HT1080 (cell line): ENCODE data around the gene ABHD2. TPM values are rescaled to one million over a fixed set of nuclear protein-coding genes. Genes with fewer than 3 reads are reported as not detected.
A peak's percentile ranks its signal among the peaks of the same experiment; 100 is the strongest.

Experiments used
- DNase-seq: peaks from one replicate; pipeline ENCODE4 v3.0.0-alpha.2; 2015; ENCODE audit warnings: low read depth
- total RNA-seq: library from RNA; depleted of rRNA; stranded (reverse); fragments of >200 nt; shearing (Covaris generic); gene quantifications from 2 replicates; pipeline ENCODE4 v1.2.3, GENCODE V29; 2014

Gene ABHD2
- total RNA-seq, 1 experiment from 2014 or later, result 77.6 TPM

- DNase-seq, result no peak
These were observed 73.4 kb downstream of the ABHD2 start for GRCh38 chr15:89161666-89162065.

GRCh38 chr15:89163271-89164055, 75.2 kb downstream of the ABHD2 start:
- no peak for DNase-seq

- DNase-seq, result no peak
These were observed 76.5 kb downstream of the ABHD2 start for GRCh38 chr15:89164712-89165211.

GRCh38 chr15:89165677-89166076, 77.4 kb downstream of the ABHD2 start:
- DNase-seq, result no peak

- DNase-seq, result peak; percentile 98
These were observed 79.3 kb downstream of the ABHD2 start for GRCh38 chr15:89167267-89168176.

- no peak for DNase-seq
These were observed 80.1 kb downstream of the ABHD2 start for GRCh38 chr15:89168316-89168833.

- DNase-seq, result no peak
These were observed 82.1 kb downstream of the ABHD2 start for GRCh38 chr15:89170364-89170763.

- peak; percentile 48 for DNase-seq
These were observed 83.1 kb downstream of the ABHD2 start for GRCh38 chr15:89171136-89172072.

GRCh38 chr15:89172921-89173320, 84.7 kb downstream of the ABHD2 start:
- no peak for DNase-seq

- DNase-seq, result no peak
These were observed 86.2 kb downstream of the ABHD2 start for GRCh38 chr15:89174476-89174875.

- DNase-seq, result no peak
These were observed 87.4 kb downstream of the ABHD2 start for GRCh38 chr15:89175617-89176191.

- DNase-seq, result no peak
These were observed 88.9 kb downstream of the ABHD2 start for GRCh38 chr15:89177116-89177515.

GRCh38 chr15:89177633-89178306, 89.5 kb downstream of the ABHD2 start:
- peak; percentile 57 for DNase-seq

- DNase-seq, result no peak
These were observed 90.2 kb downstream of the ABHD2 start for GRCh38 chr15:89178307-89178977.

- no peak for DNase-seq
These were observed 92.0 kb downstream of the ABHD2 start for GRCh38 chr15:89179966-89180875.

- DNase-seq, result no peak
These were observed 96.1 kb downstream of the ABHD2 start for GRCh38 chr15:89184357-89184756.

- no peak for DNase-seq
These were observed 96.8 kb downstream of the ABHD2 start for GRCh38 chr15:89184886-89185526.

- no peak for DNase-seq
These were observed 98.5 kb downstream of the ABHD2 start for GRCh38 chr15:89186803-89187202.
